GM23338 (cell line): ENCODE measurements around the gene SCFD2. TPM values are rescaled to one million over a fixed set of nuclear protein-coding genes. Genes with fewer than 3 reads are reported as not detected.

Experiments
- ATAC-seq: fragments of 200-7000 bp; cut with Tn5 transposase; 3 replicates; pipeline ENCODE4 v1.9.1; 2020
- DNase-seq: peaks from one replicate; pipeline ENCODE4 v3.0.0-alpha.2; 2015; ENCODE audit warnings: low spot score
- H2AFZ ChIP-seq: fragments of 200-600 bp; sonication (generic); 2 replicates; pipeline ENCODE4 v1.8.0; 2016; ENCODE audit warnings: antibody characterized with exemption, mild to moderate bottlenecking, moderate library complexity
- H3F3A ChIP-seq: fragments of 200-600 bp; sonication (generic); replicated peaks from 2 replicates; pipeline ENCODE4 v1.8.0; 2017; ENCODE audit warnings: antibody characterized with exemption, mixed run types, low read depth
- H3K27ac ChIP-seq: fragments of 200-600 bp; sonication (generic); 2 replicates; pipeline ENCODE4 v1.6.1; 2016; ENCODE audit warnings: low read depth
- H3K27me3 ChIP-seq: fragments of 200-600 bp; sonication (generic); 2 replicates; pipeline ENCODE4 v1.8.0; 2016; ENCODE audit warnings: mild to moderate bottlenecking, mixed run types, moderate library complexity; ENCODE audit not compliant: insufficient read depth
- H3K36me3 ChIP-seq: fragments of 200-600 bp; sonication (generic); 2 replicates; pipeline ENCODE4 v1.8.0; 2016; ENCODE audit warnings: mild to moderate bottlenecking; ENCODE audit not compliant: insufficient read depth
- H3K4me1 ChIP-seq: fragments of 200-600 bp; sonication (generic); 2 replicates; pipeline ENCODE4 v1.8.0; 2016; ENCODE audit warnings: mild to moderate bottlenecking, moderate library complexity; ENCODE audit not compliant: insufficient read depth
- H3K4me2 ChIP-seq: fragments of 200-600 bp; sonication (generic); 2 replicates; pipeline ENCODE4 v1.7.1; 2017; ENCODE audit warnings: mixed run types
- H3K4me3 ChIP-seq: fragments of 200-600 bp; sonication (generic); 2 replicates; pipeline ENCODE4 v1.6.1; 2016; ENCODE audit warnings: mixed run types
- H3K79me2 ChIP-seq: fragments of 200-600 bp; sonication (generic); replicated peaks from 2 replicates; pipeline ENCODE4 v1.8.0; 2017; ENCODE audit warnings: mild to moderate bottlenecking; ENCODE audit not compliant: insufficient read depth
- H3K9me2 ChIP-seq: fragments of 200-600 bp; sonication (generic); 2 replicates; pipeline ENCODE4 v1.8.0; 2017; ENCODE audit not compliant: insufficient read depth
- H4K20me1 ChIP-seq: fragments of 200-600 bp; sonication (generic); replicated peaks from 2 replicates; pipeline ENCODE4 v1.8.0; 2017; ENCODE audit warnings: mild to moderate bottlenecking; ENCODE audit not compliant: insufficient read depth
- H3K27ac Mint-ChIP-seq: 2 replicates; pipeline ENCODE4 v1.8.0; 2020; ENCODE audit warnings: inconsistent platforms, mild to moderate bottlenecking, moderate library complexity, mixed read lengths
- H3K27me3 Mint-ChIP-seq: 3 replicates; pipeline ENCODE4 v1.8.0; 2022; ENCODE audit warnings: low read depth, mild to moderate bottlenecking, moderate library complexity, mixed read lengths, inconsistent platforms; ENCODE audit not compliant: insufficient read depth, poor library complexity
- H3K36me3 Mint-ChIP-seq: 3 replicates; pipeline ENCODE4 v1.8.0; 2021; ENCODE audit warnings: low read depth, mild to moderate bottlenecking, inconsistent platforms, moderate library complexity, mixed read lengths
- H3K4me1 Mint-ChIP-seq: 3 replicates; pipeline ENCODE4 v1.8.0; 2020; ENCODE audit warnings: mild to moderate bottlenecking, inconsistent platforms, mixed read lengths
- H3K4me3 Mint-ChIP-seq: 3 replicates; pipeline ENCODE4 v1.8.0; 2021; ENCODE audit warnings: moderate library complexity, mild to moderate bottlenecking, inconsistent platforms, mixed read lengths
- H3K9me3 Mint-ChIP-seq: 3 replicates; pipeline ENCODE4 v1.8.0; 2020; ENCODE audit warnings: moderate library complexity, mild to moderate bottlenecking, inconsistent platforms, mixed read lengths
- CTCF ChIP-seq, 2 experiments: fragments of 200-600 bp in 1 of 2; sonication (generic) in 1 of 2; conservative IDR thresholded peaks; 2 replicates each; pipeline versions ENCODE4 v1.5.1 to v1.6.1; 2016 to 2017; ENCODE audit warnings: antibody characterized with exemption in 2 of 2, low read depth in 2 of 2, mild to moderate bottlenecking in 2 of 2, moderate library complexity in 1 of 2
- EZH2 ChIP-seq: fragments of 200-600 bp; sonication (generic); IDR thresholded peaks from one replicate; pipeline ENCODE4 v1.8.0; 2017; ENCODE audit warnings: antibody characterized with exemption, mild to moderate bottlenecking, low read depth; ENCODE audit not compliant: unreplicated experiment
- EZH2phosphoT487 ChIP-seq: fragments of 200-600 bp; sonication (generic); IDR thresholded peaks from one replicate; pipeline ENCODE4 v1.8.1; 2018; ENCODE audit warnings: antibody characterized with exemption; ENCODE audit not compliant: unreplicated experiment
- JUNB ChIP-seq: IDR thresholded peaks from one replicate; pipeline ENCODE4 v1.6.1; 2016; ENCODE audit warnings: antibody characterized with exemption; ENCODE audit not compliant: unreplicated experiment
- NANOG ChIP-seq: IDR thresholded peaks from 2 replicates; pipeline ENCODE4 v1.6.1; 2016; ENCODE audit warnings: antibody characterized with exemption, borderline replicate concordance
- POLR2AphosphoS5 ChIP-seq: IDR thresholded peaks from 2 replicates; pipeline ENCODE4 v1.6.1; 2016; ENCODE audit warnings: antibody characterized with exemption, low read depth
- ZNF114 ChIP-seq: fragments of 250-450 bp; sonication (Bioruptor Pico); IDR thresholded peaks from 2 replicates; pipeline ENCODE4 v1.5.0; 2020; ENCODE audit warnings: mild to moderate bottlenecking, moderate library complexity
- ZNF331 ChIP-seq: fragments of 250-450 bp; sonication (Bioruptor Pico); IDR thresholded peaks from 2 replicates; pipeline ENCODE4 v1.5.0; 2020; ENCODE audit warnings: low read depth, mild to moderate bottlenecking, moderate library complexity
- ZNF462 ChIP-seq: fragments of 250-450 bp; sonication (Bioruptor Pico); IDR thresholded peaks from 2 replicates; pipeline ENCODE4 v1.5.0; 2020; ENCODE audit warnings: mild to moderate bottlenecking, moderate library complexity
- polyA plus RNA-seq: library from polyadenylated mRNA; unstranded; fragments of >200 nt; fragmentation: Nextera tagmentation; extraction: Ambion mirVana; gene quantifications from 2 replicates; pipeline ENCODE4 v1.2.1, GENCODE V29; 2016
- total RNA-seq: library from RNA; depleted of rRNA; stranded (reverse); fragments of >200 nt; shearing (Covaris generic); gene quantifications from 2 replicates; pipeline ENCODE4 v1.2.3, GENCODE V29; 2014

Gene SCFD2
- total and polyA plus RNA-seq, 2 experiments from 2014 or later = 5.7 to 17.5 TPM

GRCh38 chr4:52866734-52867133 lies 499.1 kb downstream of the SCFD2 start (continued):
- TF ChIP-seq JUNB (no peak), EZH2phosphoT487 (no peak), EZH2 (no peak), CTCF (conservative IDR thresholded peaks at IDR 0.05; ENCODE audit: low read depth in 2 of 2) (no peak), ZNF114 (CRISPR knock-in tag) (no peak), NANOG (no peak), ZNF331 (no peak)

GRCh38 chr4:52865300-52865699 lies 500.6 kb downstream of the SCFD2 start:
- Mint-ChIP-seq H3K4me3 (peak overlapping the region; percentile 91), H3K4me1 (peaks cover 73% of the 10 kb centered on the region), H3K27me3 (peaks cover 8% of the 10 kb centered on the region), H3K36me3 (peaks cover 53% of the 10 kb centered on the region), H3K9me3 (no peaks in the 10 kb centered on the region), H3K27ac (peak overlapping the region; percentile 68; the same call in 1 of the 2 replicates)
- Histone ChIP-seq H3K27ac (peak overlapping the region; percentile 81), H3K27me3 (no peaks in the 10 kb centered on the region), H3K9me2 (no peaks in the 10 kb centered on the region; the same call in 1 of the 2 replicates), H3K79me2 (peaks cover 35% of the 10 kb centered on the region), H3F3A (peaks cover 59% of the 10 kb centered on the region), H4K20me1 (peaks cover 27% of the 10 kb centered on the region), H3K4me1 (peaks cover 45% of the 10 kb centered on the region), H3K4me3 (peak overlapping the region; percentile 98), H3K4me2 (peak overlapping the region; percentile 98), H2AFZ (no peak overlapping the region), H3K36me3 (peaks cover 36% of the 10 kb centered on the region)
- ATAC-seq = no peak
- no peak for DNase-seq
- TF ChIP-seq POLR2AphosphoS5 (peak; percentile 34; the same call in 1 of the 2 replicates), NANOG (no peak)

GRCh38 chr4:52864793-52865192 lies 501.1 kb downstream of the SCFD2 start:
- peaks cover 35% of the 10 kb centered on the region for H3K79me2 ChIP-seq
- peak overlapping the region; percentile 75 for H3K27ac Mint-ChIP-seq
- peaks cover 27% of the 10 kb centered on the region for H4K20me1 ChIP-seq
- H3K9me3 Mint-ChIP-seq = no peaks in the 10 kb centered on the region
- peak overlapping the region; percentile 91 for H3K4me3 Mint-ChIP-seq
- H3K4me1 ChIP-seq = peaks cover 50% of the 10 kb centered on the region
- peaks cover 73% of the 10 kb centered on the region for H3K4me1 Mint-ChIP-seq
- H3K27me3 Mint-ChIP-seq = peaks cover 10% of the 10 kb centered on the region
- peaks cover 54% of the 10 kb centered on the region for H3K36me3 Mint-ChIP-seq
- H3K4me3 ChIP-seq = peak overlapping the region; percentile 98
- H3F3A ChIP-seq = peaks cover 59% of the 10 kb centered on the region
- DNase-seq (no peak), ATAC-seq (no peak)
- H3K36me3 ChIP-seq = peaks cover 36% of the 10 kb centered on the region
- no peaks in the 10 kb centered on the region for H3K27me3 ChIP-seq
- H2AFZ ChIP-seq = no peak overlapping the region
- H3K27ac ChIP-seq = peak overlapping the region; percentile 81
- peak overlapping the region; percentile 98 for H3K4me2 ChIP-seq
- H3K9me2 ChIP-seq = no peaks in the 10 kb centered on the region
- TF ChIP-seq JUNB (no peak), POLR2AphosphoS5 (no peak), ZNF462 (CRISPR knock-in tag) (no peak), ZNF331 (no peak), CTCF (conservative IDR thresholded peaks at IDR 0.05; ENCODE audit: low read depth in 2 of 2) (no peak)
